Activated effector memory CD4-positive, alpha-beta T cell treated with Interleukin-2 at 50 U/mL for 16 hours (primary cell): ENCODE results near the gene OR5AL1.
"Not testable (repeated sequence)": the region's sequence is repeated elsewhere in the genome, so short reads cannot be mapped to it uniquely, and the experiment has no call there.

Experiments
- DNase-seq: peaks from one replicate; pipeline ENCODE4 v3.0.0-alpha.2; 2020

OR5AL1 gene

GRCh38 chr11:56412396-56412795 is at the start of gene OR5AL1:
OR5AL1 (plus strand) TSS chr11:56412696.
- no peak for DNase-seq

- no peak for DNase-seq
Observed at GRCh38 chr11:56375324-56375723, 37.2 kb upstream of the OR5AL1 start, which contains the start of gene OR8U1. OR8U1 (plus strand) TSS chr11:56375624; CDS start chr11:56375624, 0 bp downstream.

DNA sequence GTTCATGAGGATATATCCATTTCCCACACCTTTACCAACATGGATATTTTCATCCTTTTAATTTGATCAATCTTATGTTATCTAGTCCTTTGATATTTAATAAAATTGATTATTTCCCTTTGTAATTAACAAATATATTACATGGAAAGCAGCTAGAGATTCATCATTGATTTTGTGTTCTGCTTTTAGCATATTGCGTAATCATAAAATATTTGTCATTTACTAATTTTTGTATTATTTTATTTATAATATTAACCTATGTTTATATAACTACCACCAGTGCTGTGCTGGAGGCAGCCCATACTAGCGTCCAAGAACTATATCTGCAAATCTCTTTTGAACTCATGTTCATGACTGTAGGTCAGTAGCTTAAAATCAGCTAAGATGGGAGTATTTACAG is 32.4 kb upstream of the OR5AL1 start:
- no peak for DNase-seq

- DNase-seq, result no peak
Observed at GRCh38 chr11:56394381-56394780, 18.1 kb upstream of the OR5AL1 start.

GRCh38 chr11:56396047-56396446 is 16.4 kb upstream of the OR5AL1 start:
- no peak for DNase-seq

DNA sequence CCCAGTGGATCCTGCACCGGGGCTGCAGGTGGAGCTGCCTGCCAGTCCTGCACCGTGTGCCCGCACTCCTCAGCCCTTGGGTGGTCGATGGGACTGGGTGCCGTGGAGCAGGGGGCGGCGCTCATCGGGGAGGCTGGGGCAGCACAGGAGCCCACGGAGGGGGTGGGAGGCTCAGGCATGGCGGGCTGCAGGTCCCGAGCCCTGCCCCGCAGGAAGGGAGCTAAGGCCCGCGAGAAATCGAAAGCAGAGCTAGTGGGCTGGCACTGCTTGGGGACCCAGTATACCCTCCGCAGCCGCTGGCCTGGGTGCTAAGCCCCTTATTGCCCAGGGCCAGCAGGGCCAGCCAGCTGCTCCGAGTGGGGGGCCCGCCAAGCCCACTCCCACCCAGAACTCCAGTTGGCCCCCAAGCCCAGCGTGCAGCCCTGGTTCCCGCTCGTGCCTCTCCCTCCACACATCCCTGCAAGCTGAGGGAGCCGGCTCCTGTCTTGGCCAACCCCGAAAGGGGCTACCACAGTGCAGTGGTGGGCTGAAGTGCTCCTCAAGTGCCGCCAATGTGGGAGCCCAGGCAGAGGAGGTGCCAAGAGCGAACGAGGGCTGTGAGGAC is 10.5 kb upstream of the OR5AL1 start:
- not testable (repeated sequence) for DNase-seq

DNA sequence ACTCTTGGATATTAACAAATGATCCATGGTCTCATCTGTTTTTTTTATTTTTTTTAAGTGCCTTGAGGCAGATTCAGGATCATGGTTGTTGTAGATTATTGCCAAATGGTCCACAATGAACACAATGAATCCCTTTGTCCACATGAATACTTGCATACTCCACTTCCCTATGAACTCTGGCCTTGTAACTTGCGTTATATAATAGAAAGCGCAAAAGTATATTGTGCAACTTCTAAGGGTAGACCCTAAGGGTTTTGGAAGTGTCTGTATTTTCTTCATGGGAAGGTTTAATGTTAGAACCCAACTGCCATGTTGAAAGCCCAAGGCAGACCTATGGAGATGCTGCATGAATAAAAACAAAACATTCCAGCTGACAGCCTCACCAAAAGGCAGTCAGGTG is 8.1 kb upstream of the OR5AL1 start:
- no peak for DNase-seq

GRCh38 chr11:56410801-56411200 is 1.7 kb upstream of the OR5AL1 start:
- DNase-seq, result no peak

GRCh38 chr11:56453521-56453920 is 41.0 kb downstream of the OR5AL1 start:
- DNase-seq, result no peak

DNA sequence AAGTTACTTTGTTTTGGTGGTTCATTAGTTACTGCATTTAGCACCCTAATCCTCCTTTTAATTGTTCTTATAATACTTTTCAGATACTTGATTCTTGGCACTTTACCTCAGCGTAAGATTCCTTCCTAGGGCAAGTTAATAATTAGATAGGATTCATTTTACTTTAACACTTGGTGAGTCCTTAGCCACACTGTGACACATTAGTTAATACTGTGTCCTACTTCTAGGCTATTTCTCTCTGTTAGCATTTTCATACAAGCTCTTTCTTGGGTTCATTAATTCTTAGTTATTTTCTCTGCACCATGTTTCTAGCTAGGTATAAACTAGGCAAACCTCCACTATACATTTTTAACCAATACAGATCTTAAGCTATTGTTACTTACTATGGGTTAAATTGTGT is 44.6 kb downstream of the OR5AL1 start:
- no peak for DNase-seq
